Body of pancreas (tissue), 4 donors: Measurements from ENCODE around the gene SOCS3.

Experiments used
- CTCF ChIP-seq, 7 experiments: fragments of 450-650 bp in 4 of 7; fragments of 200-600 bp in 3 of 7; sonication (generic) in 3 of 7; IDR thresholded peaks; one replicate each; pipeline ENCODE4 v1.5.1; 2016 to 2019; ENCODE audit warnings: antibody characterized with exemption in 7 of 7
- POLR2A ChIP-seq, 3 donors: fragments of 450-650 bp; IDR thresholded peaks; one replicate each; pipeline ENCODE4 v1.6.1; 2016; ENCODE audit warnings: antibody characterized with exemption in 3 of 3, mild to moderate bottlenecking in 2 of 3

GRCh38 chr17:78316115-78316866, 43.6 kb downstream of the SOCS3 start:
- TF ChIP-seq CTCF (IDR thresholded peaks at IDR 0.05), result no peak
- TF ChIP-seq POLR2A (IDR thresholded peaks at IDR 0.05), result no peak
